22Rv1 (cell line): ENCODE measurements around the gene HECW1.
"Not testable (repeated sequence)": the region's sequence is repeated elsewhere in the genome, so short reads cannot be mapped to it uniquely, and the experiment has no call there.

ENCODE experiments used
- H3K27ac ChIP-seq: fragments of 450-650 bp; 2 replicates; pipeline ENCODE4 v1.5.1; 2017
- ZFX ChIP-seq: fragments of 450-650 bp; IDR thresholded peaks from 2 replicates; pipeline ENCODE4 v1.6.1; 2017; ENCODE audit warnings: antibody characterized with exemption, borderline replicate concordance
- TF ChIP-seq, protein P1 (sequence below): fragments of 450-650 bp; IDR thresholded peaks from 2 replicates; pipeline ENCODE4 v1.5.1; 2017; ENCODE audit warnings: mild to moderate bottlenecking

HECW1 gene

DNA sequence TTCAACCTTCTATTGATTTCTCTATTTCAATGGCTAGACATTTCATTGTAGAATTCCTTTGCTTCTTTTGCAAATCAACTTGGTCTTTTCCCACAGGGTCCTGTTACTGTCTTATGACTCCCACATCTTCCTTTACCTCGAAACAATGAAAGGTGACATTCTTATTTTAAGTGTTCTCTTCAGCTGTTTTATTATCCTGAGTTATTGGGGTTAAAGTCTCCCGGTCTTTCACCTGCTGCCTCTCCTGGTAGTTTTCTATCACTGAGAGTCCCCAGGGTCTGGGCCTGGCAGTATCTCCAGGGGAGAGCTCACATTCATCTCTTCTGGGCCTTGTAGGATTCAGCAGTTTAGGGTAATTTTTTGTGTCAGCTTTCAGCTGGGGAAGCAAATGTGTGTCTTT is 95.8 kb downstream of the HECW1 start:
- H3K27ac ChIP-seq = no peak overlapping the region
- TF ChIP-seq ZFX = no peak
- TF ChIP-seq, protein P1, sequence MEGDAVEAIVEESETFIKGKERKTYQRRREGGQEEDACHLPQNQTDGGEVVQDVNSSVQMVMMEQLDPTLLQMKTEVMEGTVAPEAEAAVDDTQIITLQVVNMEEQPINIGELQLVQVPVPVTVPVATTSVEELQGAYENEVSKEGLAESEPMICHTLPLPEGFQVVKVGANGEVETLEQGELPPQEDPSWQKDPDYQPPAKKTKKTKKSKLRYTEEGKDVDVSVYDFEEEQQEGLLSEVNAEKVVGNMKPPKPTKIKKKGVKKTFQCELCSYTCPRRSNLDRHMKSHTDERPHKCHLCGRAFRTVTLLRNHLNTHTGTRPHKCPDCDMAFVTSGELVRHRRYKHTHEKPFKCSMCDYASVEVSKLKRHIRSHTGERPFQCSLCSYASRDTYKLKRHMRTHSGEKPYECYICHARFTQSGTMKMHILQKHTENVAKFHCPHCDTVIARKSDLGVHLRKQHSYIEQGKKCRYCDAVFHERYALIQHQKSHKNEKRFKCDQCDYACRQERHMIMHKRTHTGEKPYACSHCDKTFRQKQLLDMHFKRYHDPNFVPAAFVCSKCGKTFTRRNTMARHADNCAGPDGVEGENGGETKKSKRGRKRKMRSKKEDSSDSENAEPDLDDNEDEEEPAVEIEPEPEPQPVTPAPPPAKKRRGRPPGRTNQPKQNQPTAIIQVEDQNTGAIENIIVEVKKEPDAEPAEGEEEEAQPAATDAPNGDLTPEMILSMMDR = no peak

DNA sequence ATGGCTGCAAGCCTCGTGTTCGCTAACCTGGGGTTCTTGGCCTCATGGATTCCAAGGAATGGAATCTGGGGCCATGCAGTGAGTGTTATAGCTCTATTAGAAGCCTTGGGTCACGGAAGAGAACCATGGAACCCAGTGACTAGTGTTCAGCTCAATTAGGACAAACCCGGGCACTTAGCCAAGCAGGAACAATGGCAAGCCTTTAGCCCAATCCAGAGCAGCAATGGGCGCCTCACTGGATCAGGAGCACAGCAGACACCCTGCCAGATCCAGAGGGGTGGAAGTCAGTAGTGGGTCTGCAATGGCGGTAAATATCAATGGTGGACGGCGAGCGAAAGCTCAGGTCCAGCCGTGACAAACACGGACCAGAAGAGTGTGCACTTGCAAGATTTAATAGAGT is 98.1 kb downstream of the HECW1 start:
- not testable (repeated sequence) for H3K27ac ChIP-seq

DNA sequence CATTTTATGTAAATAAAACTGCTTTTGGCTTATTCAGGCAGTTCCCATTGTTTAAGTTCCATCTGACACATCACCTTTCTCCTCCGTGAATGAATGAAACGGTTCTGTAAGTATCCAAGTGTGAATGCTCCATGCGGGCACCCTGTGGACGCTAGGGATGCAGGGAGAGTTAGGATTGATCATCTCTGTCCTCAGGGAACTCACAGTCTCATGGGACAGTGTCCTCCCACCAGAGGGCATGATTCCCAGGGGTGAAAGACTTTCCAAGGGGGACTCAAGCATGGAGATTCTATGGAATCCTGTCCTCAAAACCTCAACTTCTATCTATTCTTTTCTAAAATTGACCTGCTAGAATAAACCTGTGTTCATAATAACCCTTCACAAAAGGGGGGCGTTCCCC is 98.8 kb downstream of the HECW1 start:
- TF ChIP-seq ZFX = no peak
- TF ChIP-seq, protein P1 = peak; percentile 27
- H3K27ac ChIP-seq = no peak overlapping the region

DNA sequence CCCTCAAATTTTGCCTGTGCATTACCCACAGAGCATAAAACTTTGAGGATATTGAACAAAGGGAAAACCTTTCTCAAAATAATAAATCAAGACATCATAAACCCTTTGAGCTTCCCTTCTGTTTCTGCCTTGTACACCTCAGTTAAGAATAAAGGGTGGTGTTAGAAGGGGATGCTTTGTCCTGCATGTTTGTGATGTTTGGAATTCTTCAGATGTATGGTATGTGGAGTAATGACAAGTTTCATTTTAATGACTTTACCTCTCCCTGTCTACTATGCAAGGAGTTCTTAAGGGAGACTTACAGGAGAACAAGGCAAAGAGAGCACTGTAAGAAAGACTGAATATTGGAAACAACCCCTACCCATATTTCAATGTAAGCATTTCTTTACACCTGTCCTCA is 99.2 kb downstream of the HECW1 start:
- TF ChIP-seq, protein P1 = no peak
- TF ChIP-seq ZFX = no peak
- no peak overlapping the region for H3K27ac ChIP-seq

DNA sequence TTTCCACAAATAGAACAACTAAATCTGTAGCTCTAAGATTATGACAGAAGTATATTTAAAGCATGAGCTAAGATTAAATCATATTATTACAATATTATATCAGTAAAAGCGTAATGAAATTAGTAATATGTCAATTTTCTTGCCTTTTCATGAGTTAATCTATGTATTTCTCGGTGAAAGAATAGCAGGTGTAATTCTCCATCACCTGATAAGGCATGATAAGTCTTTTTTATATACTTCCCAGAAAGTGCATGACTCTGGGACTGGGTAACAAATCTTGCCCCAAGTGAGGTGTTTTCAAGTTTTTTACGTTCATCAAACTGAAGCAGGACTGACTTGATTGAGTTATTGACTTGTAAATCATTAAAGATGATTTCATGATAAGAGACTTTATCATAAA is 100.5 kb downstream of the HECW1 start:
- no peak for TF ChIP-seq ZFX
- TF ChIP-seq, protein P1 = no peak
- no peak overlapping the region for H3K27ac ChIP-seq

DNA sequence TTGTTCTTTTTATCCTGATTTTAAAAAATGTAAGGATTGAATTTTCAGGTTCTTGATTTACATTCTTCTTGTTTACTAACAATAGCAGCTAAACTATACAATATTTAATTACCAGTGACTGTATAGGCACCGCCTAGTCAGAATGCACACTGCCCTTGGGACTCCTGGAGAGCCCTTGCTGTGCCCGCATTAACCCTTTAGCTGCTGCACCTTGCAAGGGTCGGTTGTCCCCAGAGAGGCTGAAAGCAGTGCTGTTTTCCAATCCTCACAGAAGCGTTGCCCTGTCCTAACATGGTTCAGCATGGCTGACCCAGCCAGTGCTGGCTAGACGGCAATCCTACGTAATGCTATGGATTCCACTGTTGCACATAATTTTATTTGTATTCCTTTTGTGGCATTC is 102.6 kb downstream of the HECW1 start:
- no peak for TF ChIP-seq ZFX
- TF ChIP-seq, protein P1 = no peak
- H3K27ac ChIP-seq = no peak overlapping the region

DNA sequence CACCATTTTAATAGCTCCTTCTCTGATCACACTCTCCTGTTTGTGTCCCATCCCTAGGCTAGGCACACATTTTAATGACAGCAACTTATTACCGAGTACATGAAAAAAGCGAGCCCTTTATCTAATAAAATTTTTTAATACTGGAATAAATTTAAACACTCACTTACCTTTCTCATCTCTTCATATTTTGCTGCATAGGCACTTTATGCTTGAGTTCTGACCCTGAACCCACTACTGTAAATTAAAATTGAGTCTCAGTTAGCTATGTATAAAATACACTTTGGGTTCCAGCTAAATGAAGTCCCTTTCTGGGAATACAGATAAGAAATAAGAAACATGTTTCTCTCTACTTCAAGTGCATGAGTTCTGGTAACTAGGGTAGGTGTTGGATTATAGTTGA is 104.6 kb downstream of the HECW1 start:
- TF ChIP-seq, protein P1 = no peak
- TF ChIP-seq ZFX = no peak
- no peak overlapping the region for H3K27ac ChIP-seq

DNA sequence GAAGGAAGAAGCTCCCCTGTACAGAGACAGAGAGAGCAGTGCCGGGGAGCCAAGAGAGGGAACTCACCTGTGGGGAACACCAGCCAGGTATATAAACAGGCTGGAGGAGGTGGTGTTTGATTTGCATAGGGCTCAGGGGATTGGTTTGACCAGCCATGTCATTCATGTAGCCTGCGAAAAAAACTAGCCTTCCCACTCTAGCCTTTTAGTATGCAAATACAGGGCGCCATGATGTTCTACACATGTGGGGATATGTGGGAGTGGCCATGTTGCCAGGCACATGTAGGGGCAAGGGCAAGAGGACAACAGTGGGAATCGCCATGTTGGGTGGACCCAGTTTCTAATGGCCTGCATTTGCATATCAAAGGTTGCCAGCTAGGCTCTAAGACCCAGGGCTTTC is 106.5 kb downstream of the HECW1 start:
- H3K27ac ChIP-seq = not testable (repeated sequence)
